ENCODE measurements around the gene GNA15. TPM values are rescaled to one million over a fixed set of nuclear protein-coding genes. Genes with fewer than 3 reads are reported as not detected.

GNA15 gene
- polyA plus RNA-seq, 3 donors: 38.7 to 45.0 (median 41.3) TPM

DNA sequence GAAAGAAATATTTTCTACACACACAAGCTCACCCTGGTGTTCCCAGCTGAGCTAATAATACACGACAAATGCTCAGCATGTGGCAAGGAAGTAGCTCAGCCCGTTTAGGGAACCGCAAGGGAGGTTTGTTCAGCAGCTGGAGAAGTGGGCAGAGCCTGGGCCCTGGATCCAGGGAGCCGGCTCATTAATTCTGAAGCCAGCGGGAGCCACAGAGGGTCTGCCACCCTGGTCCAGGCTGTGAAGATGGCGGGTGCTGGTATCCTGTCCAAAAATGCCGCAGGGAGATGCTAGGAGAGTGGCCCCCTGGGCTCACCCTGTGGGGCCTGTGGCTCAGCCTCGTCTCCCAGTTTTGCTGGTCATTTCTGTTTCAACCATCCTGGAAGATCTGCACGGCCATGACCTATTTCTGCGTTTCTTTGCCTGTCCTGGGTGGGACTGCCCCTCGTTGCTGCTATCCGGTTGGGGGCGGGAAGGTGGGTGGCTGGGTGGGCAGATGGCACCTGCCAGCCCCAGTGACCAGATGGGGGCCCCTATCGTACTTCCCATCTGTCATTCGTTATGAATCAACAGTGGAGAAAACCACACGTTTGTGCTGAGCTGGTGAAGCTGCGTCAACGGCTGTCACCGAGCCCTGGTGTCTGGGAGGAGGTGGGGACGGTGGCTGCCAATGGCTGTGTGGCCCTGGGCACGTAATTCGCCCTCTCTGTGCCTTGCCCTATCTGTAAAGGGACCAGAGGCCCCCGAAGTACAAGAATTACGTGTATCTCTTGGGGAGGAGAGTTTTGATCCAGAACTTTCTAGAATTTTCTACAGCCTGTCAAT lies 2.7 kb upstream of the GNA15 start:
- Histone ChIP-seq H3K4me2 (replicated peaks; ENCODE audit: extremely low read depth, low read length, poor library complexity, severe bottlenecking) (peak overlapping the region; percentile 52), H3K4me1 (ENCODE audit: control insufficient read depth in 1 of 2, insufficient read depth in 2 of 2, low read length in 2 of 2) (peaks cover 45 to 46% of the 10 kb centered on the region in 2 donors), H2AFZ (ENCODE audit: insufficient read depth, low read depth, low read length, poor library complexity, severe bottlenecking) (peak overlapping the region; percentile 51), H4K20me1 (ENCODE audit: insufficient read depth, low read length) (peaks cover 16% of the 10 kb centered on the region), H3K79me2 (ENCODE audit: insufficient read depth, low read length) (peaks cover 28% of the 10 kb centered on the region), H3K9me3 (replicated peaks in 1 of 2; ENCODE audit: control insufficient read depth in 1 of 2, insufficient read depth in 1 of 2, low read length in 2 of 2) (no peaks in the 10 kb centered on the region), H3K9ac (ENCODE audit: insufficient read depth, low read length, poor library complexity, severe bottlenecking) (peak overlapping the region; percentile 72), H3K27ac (ENCODE audit: low read depth in 1 of 2, low read length in 2 of 2) (peak overlapping the region; percentile 88 to 94), H3K4me3 (replicated peaks in 1 of 3; ENCODE audit: low read depth in 2 of 3, low read length in 3 of 3) (peak overlapping the region; percentile 5 to 57 (median 9)), H3K36me3 (replicated peaks in 1 of 2; ENCODE audit: control insufficient read depth in 1 of 2, insufficient read depth in 2 of 2, low read length in 2 of 2) (no peaks in the 10 kb centered on the region), H3K27me3 (ENCODE audit: control insufficient read depth in 2 of 2, insufficient read depth in 2 of 2, low read length in 2 of 2) (no peaks in the 10 kb centered on the region)
- intact Hi-C loops (cut with micrococcal nuclease): loop anchor here in 1 of 2 donors (1.0 to 2.0 kb wide), 2 partner anchors 9 to 14 kb away; no protein-coding TSS in a partner anchor
- TF ChIP-seq, protein P1, sequence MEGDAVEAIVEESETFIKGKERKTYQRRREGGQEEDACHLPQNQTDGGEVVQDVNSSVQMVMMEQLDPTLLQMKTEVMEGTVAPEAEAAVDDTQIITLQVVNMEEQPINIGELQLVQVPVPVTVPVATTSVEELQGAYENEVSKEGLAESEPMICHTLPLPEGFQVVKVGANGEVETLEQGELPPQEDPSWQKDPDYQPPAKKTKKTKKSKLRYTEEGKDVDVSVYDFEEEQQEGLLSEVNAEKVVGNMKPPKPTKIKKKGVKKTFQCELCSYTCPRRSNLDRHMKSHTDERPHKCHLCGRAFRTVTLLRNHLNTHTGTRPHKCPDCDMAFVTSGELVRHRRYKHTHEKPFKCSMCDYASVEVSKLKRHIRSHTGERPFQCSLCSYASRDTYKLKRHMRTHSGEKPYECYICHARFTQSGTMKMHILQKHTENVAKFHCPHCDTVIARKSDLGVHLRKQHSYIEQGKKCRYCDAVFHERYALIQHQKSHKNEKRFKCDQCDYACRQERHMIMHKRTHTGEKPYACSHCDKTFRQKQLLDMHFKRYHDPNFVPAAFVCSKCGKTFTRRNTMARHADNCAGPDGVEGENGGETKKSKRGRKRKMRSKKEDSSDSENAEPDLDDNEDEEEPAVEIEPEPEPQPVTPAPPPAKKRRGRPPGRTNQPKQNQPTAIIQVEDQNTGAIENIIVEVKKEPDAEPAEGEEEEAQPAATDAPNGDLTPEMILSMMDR (IDR thresholded peaks at IDR 0.05): no peak
- Mint-ChIP-seq H3K4me3 (peak overlapping the region; percentile 62 to 84), H3K4me1 (peaks cover 39% of the 10 kb centered on the region), H3K36me3 (peaks cover 0 to 6% of the 10 kb centered on the region in 2 donors), H3K27me3 (ENCODE audit: low read depth in 3 of 3) (no peaks in the 10 kb centered on the region), H3K27ac (peak overlapping the region; percentile 94 to 98 (median 98)), H3K9me3 (peaks cover 0 to 1% (median 0%) of the 10 kb centered on the region in 7 donors)
- DNase-seq: peak; percentile 85 to 89 (median 89)
- WGBS (ENCODE audit: insufficient coverage): 1% methylated on average over 13 of the region's 24 CpGs

DNA sequence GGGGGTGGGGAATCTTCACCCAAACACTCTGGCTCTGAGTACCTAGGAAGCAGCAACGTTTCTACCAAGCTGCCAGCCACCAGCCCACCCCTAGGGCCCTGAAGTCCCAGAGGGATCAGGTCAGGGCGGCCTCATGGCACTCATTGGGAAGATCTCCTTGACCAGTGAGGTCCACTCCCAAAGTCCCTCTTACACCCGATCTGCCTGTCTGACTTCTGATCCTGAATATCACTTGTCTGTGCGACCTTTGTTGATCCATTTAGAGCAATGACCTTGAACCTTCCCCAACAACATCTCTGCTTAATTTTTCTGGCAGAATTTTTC lies 2.1 kb upstream of the GNA15 start:
- peaks cover 33% of the 10 kb centered on the region for H3K79me2 ChIP-seq (ENCODE audit: insufficient read depth, low read length)
- Mint-ChIP-seq H3K27me3 (ENCODE audit: low read depth in 3 of 3) (no peaks in the 10 kb centered on the region), H3K9me3 (peaks cover 0 to 1% (median 0%) of the 10 kb centered on the region in 7 donors), H3K27ac (peak overlapping the region; percentile 94 to 98 (median 98)), H3K36me3 (peaks cover 0 to 7% of the 10 kb centered on the region in 2 donors), H3K4me1 (peaks cover 41% of the 10 kb centered on the region), H3K4me3 (peak overlapping the region; percentile 62 to 84)
- peak overlapping the region; percentile 52 for H3K4me2 ChIP-seq (replicated peaks; ENCODE audit: extremely low read depth, low read length, poor library complexity, severe bottlenecking)
- peaks cover 47 to 49% of the 10 kb centered on the region in 2 donors for H3K4me1 ChIP-seq (ENCODE audit: control insufficient read depth in 1 of 2, insufficient read depth in 2 of 2, low read length in 2 of 2)
- H3K4me3 ChIP-seq (replicated peaks in 1 of 3; ENCODE audit: low read depth in 2 of 3, low read length in 3 of 3): peak overlapping the region in 1 of 3 experiments; percentile 57
- H3K36me3 ChIP-seq (replicated peaks in 1 of 2; ENCODE audit: control insufficient read depth in 1 of 2, insufficient read depth in 2 of 2, low read length in 2 of 2): no peaks in the 10 kb centered on the region
- peak overlapping the region; percentile 72 for H3K9ac ChIP-seq (ENCODE audit: insufficient read depth, low read length, poor library complexity, severe bottlenecking)
- H3K27ac ChIP-seq (ENCODE audit: low read depth in 1 of 2, low read length in 2 of 2): peak overlapping the region; percentile 88 to 94
- WGBS (ENCODE audit: insufficient coverage): 42% methylated on average over 2 of the region's 4 CpGs
- intact Hi-C loops (cut with micrococcal nuclease): loop anchor here in 1 of 2 donors (1.0 to 2.0 kb wide), 2 partner anchors 9 to 13 kb away; no protein-coding TSS in a partner anchor
- H2AFZ ChIP-seq (ENCODE audit: insufficient read depth, low read depth, low read length, poor library complexity, severe bottlenecking): peak overlapping the region; percentile 51
- no peaks in the 10 kb centered on the region for H3K27me3 ChIP-seq (ENCODE audit: control insufficient read depth in 2 of 2, insufficient read depth in 2 of 2, low read length in 2 of 2)
- no peak for DNase-seq
- no peaks in the 10 kb centered on the region for H3K9me3 ChIP-seq (replicated peaks in 1 of 2; ENCODE audit: control insufficient read depth in 1 of 2, insufficient read depth in 1 of 2, low read length in 2 of 2)
- TF ChIP-seq, protein P1 (IDR thresholded peaks at IDR 0.05): no peak
- peaks cover 18% of the 10 kb centered on the region for H4K20me1 ChIP-seq (ENCODE audit: insufficient read depth, low read length)
